HG03280 (cell line): ENCODE data around the gene TNIK.
"Not testable (repeated sequence)": the region's sequence is repeated elsewhere in the genome, so short reads cannot be mapped to it uniquely, and the experiment has no call there.

Source experiments
- ATAC-seq: cut with Tn5 transposase; IDR thresholded peaks from one replicate; pipeline ENCODE4 v1.9.1; 2021; ENCODE audit warnings: mild to moderate bottlenecking, moderate library complexity; ENCODE audit not compliant: unreplicated experiment

TNIK gene

GRCh38 chr3:171262431-171262830 lies 197.8 kb downstream of the TNIK start:
- ATAC-seq, result no peak

- no peak for ATAC-seq
Measured at GRCh38 chr3:171261487-171261886, 198.7 kb downstream of the TNIK start.

- no peak for ATAC-seq
Measured at GRCh38 chr3:171260899-171261298, 199.3 kb downstream of the TNIK start.

GRCh38 chr3:171260466-171260865 lies 199.7 kb downstream of the TNIK start:
- ATAC-seq, result no peak

- ATAC-seq, result no peak
Measured at GRCh38 chr3:171258316-171258715, 201.9 kb downstream of the TNIK start.

GRCh38 chr3:171257251-171258203 lies 202.7 kb downstream of the TNIK start:
- peak; percentile 79 for ATAC-seq

- ATAC-seq, result peak; percentile 17
Measured at GRCh38 chr3:171256445-171257250, 203.6 kb downstream of the TNIK start.

- ATAC-seq, result peak; percentile 34
Measured at GRCh38 chr3:171255236-171255806, 204.9 kb downstream of the TNIK start.

- no peak for ATAC-seq
Measured at GRCh38 chr3:171254315-171254714, 205.9 kb downstream of the TNIK start.

GRCh38 chr3:171251835-171252234 lies 208.4 kb downstream of the TNIK start:
- no peak for ATAC-seq

- ATAC-seq, result no peak
Measured at GRCh38 chr3:171250444-171250843, 209.8 kb downstream of the TNIK start.

GRCh38 chr3:171249245-171249644 lies 211.0 kb downstream of the TNIK start:
- peak; percentile 7 for ATAC-seq

- ATAC-seq, result peak; percentile 58
Measured at GRCh38 chr3:171248426-171249111, 211.6 kb downstream of the TNIK start.

- ATAC-seq, result no peak
Measured at GRCh38 chr3:171245796-171246765, 214.1 kb downstream of the TNIK start.

GRCh38 chr3:171242951-171243350 lies 217.3 kb downstream of the TNIK start:
- ATAC-seq, result no peak

GRCh38 chr3:171242170-171242569 lies 218.0 kb downstream of the TNIK start:
- no peak for ATAC-seq

- not testable (repeated sequence) for ATAC-seq
Measured at GRCh38 chr3:171241655-171242054, 218.6 kb downstream of the TNIK start.

GRCh38 chr3:171240504-171240835 lies 219.7 kb downstream of the TNIK start:
- no peak for ATAC-seq

- ATAC-seq, result no peak
Measured at GRCh38 chr3:171239757-171240503, 220.3 kb downstream of the TNIK start.
